Measurements from ENCODE around the gene LLGL2.

LLGL2 gene

DNA sequence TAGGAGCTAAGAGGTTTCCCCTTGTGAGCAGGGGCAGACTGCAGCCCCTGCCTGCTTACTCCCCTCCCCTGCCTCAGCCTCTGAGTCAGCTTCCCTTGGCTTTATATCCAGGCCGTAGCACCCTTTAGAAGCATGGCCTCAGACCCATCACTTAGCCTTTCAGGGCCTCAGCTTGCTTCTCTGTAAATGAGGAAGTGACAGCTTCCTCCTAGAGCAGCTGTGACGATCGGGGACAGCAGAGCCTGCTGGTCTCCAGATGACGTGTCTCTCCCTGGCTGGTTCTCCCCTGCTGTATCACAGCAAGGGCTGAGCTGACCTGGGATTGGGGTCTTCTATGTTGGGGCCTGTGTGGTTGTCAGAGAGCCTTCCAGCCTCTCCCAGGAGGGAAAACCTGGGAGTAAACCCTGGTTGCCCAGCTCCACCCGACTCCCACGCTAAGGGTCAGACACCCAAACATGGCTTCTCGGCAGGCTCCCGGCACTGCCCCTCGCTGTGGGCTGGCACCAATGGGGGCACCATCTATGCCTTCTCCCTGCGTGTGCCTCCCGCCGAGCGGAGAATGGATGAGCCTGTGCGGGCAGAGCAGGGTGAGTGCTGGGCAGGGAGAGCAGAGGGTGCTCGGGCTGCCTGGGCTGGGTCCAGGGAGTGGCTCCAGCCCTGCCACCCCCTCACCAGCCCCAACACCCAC, 45.8 kb downstream of the LLGL2 start:
- peak overlapping the region; percentile 63 for H3K4me3 ChIP-seq (ENCODE audit: low read depth, low read length)
- TF ChIP-seq, protein P1, sequence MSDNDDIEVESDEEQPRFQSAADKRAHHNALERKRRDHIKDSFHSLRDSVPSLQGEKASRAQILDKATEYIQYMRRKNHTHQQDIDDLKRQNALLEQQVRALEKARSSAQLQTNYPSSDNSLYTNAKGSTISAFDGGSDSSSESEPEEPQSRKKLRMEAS (IDR thresholded peaks at IDR 0.05; ENCODE audit: low read depth, low read length), result peak; percentile 92
- TF ChIP-seq POLR2A (IDR thresholded peaks at IDR 0.05; ENCODE audit: extremely low read depth, insufficient read length) (no peak), MYC (IDR thresholded peaks at IDR 0.05; ENCODE audit: low read depth, low read length) (peak; percentile 92)
- TF ChIP-seq, protein P2, sequence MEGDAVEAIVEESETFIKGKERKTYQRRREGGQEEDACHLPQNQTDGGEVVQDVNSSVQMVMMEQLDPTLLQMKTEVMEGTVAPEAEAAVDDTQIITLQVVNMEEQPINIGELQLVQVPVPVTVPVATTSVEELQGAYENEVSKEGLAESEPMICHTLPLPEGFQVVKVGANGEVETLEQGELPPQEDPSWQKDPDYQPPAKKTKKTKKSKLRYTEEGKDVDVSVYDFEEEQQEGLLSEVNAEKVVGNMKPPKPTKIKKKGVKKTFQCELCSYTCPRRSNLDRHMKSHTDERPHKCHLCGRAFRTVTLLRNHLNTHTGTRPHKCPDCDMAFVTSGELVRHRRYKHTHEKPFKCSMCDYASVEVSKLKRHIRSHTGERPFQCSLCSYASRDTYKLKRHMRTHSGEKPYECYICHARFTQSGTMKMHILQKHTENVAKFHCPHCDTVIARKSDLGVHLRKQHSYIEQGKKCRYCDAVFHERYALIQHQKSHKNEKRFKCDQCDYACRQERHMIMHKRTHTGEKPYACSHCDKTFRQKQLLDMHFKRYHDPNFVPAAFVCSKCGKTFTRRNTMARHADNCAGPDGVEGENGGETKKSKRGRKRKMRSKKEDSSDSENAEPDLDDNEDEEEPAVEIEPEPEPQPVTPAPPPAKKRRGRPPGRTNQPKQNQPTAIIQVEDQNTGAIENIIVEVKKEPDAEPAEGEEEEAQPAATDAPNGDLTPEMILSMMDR (IDR thresholded peaks at IDR 0.05; ENCODE audit: low read depth, low read length), result no peak
- DNase-seq (ENCODE audit: low read depth), result peak; percentile 97

DNA sequence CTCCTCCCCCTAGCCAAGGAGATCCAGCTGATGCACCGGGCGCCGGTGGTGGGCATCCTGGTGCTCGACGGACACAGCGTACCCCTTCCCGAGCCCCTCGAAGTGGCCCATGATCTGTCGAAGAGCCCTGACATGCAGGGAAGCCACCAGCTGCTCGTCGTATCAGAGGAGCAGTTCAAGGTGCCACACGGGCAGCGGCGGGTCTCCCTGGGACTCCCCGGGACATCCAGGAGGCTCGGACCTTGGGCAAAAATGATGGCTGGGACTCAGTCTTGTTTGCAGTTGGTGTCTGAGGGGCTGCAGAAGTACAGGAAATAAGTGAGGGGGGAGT, 46.4 kb downstream of the LLGL2 start:
- H3K4me3 ChIP-seq (ENCODE audit: low read depth, low read length), result peak overlapping the region; percentile 63
- TF ChIP-seq POLR2A (IDR thresholded peaks at IDR 0.05; ENCODE audit: extremely low read depth, insufficient read length) (no peak), MYC (IDR thresholded peaks at IDR 0.05; ENCODE audit: low read depth, low read length) (no peak)
- TF ChIP-seq, protein P2 (IDR thresholded peaks at IDR 0.05; ENCODE audit: low read depth, low read length), result no peak
- TF ChIP-seq, protein P1 (IDR thresholded peaks at IDR 0.05; ENCODE audit: low read depth, low read length), result no peak
- no peak for DNase-seq (ENCODE audit: low read depth)

DNA sequence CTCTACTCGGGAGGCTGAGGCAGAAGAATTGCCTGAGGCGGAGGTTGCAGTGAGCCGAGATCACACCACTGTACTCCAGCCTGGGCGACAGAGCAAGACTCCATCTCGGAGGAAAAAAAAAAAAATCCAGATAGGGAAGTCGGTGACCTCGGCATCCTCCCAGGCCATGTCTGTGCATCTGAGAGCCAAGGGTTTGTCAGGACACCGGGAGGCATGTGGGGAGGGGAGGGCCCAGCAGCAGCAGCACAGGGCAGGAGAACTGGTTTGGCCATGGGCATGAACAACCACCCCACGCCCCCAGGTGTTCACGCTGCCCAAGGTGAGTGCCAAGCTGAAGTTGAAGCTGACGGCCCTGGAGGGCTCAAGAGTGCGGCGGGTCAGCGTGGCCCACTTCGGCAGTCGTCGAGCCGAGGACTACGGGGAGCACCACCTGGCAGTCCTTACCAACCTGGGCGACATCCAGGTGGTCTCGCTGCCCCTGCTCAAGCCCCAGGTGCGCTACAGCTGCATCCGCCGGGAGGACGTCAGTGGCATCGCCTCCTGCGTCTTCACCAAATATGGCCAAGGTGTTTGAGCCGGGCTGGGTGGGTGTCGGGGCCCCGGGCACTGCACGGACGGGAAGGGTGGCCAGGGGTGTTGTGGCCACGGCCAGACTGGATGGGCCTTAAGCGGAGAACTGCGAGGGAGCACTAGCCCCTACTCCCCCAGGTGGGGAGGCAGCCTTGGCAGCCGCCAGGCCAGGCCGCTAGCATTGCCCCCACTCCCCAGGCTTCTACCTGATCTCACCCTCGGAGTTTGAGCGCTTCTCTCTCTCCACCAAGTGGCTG, 47.4 kb downstream of the LLGL2 start:
- H3K4me3 ChIP-seq (ENCODE audit: low read depth, low read length), result no peak overlapping the region
- no peak for DNase-seq (ENCODE audit: low read depth)
- TF ChIP-seq, protein P2 (IDR thresholded peaks at IDR 0.05; ENCODE audit: low read depth, low read length), result no peak
- TF ChIP-seq MYC (IDR thresholded peaks at IDR 0.05; ENCODE audit: low read depth, low read length) (no peak), POLR2A (IDR thresholded peaks at IDR 0.05; ENCODE audit: extremely low read depth, insufficient read length) (no peak)
- TF ChIP-seq, protein P1 (IDR thresholded peaks at IDR 0.05; ENCODE audit: low read depth, low read length), result no peak

DNA sequence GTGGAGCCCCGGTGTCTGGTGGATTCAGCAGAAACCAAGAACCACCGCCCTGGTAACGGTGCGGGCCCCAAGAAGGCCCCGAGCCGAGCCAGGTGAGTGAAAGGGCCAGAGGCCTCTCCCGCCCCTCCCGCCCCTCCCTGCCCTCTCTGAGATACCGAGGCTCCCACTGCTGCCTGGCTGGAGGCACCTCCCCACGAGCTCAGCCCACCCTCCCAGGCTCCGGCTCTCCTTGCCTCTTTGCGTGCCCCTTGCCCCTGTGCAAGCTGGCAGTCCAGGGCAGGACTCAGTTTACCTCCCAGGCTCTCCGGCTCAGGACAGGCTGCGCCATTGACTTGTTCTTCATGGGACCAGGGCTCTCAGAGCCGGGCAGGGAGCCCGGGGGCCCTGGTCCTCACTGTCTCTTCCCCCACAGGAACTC, 48.1 kb downstream of the LLGL2 start:
- DNase-seq (ENCODE audit: low read depth), result no peak
- no peak overlapping the region for H3K4me3 ChIP-seq (ENCODE audit: low read depth, low read length)
- TF ChIP-seq MYC (IDR thresholded peaks at IDR 0.05; ENCODE audit: low read depth, low read length), result no peak
- TF ChIP-seq, protein P1 (IDR thresholded peaks at IDR 0.05; ENCODE audit: low read depth, low read length), result no peak
- TF ChIP-seq, protein P2 (IDR thresholded peaks at IDR 0.05; ENCODE audit: low read depth, low read length), result no peak
- TF ChIP-seq POLR2A (IDR thresholded peaks at IDR 0.05; ENCODE audit: extremely low read depth, insufficient read length), result no peak

DNA sequence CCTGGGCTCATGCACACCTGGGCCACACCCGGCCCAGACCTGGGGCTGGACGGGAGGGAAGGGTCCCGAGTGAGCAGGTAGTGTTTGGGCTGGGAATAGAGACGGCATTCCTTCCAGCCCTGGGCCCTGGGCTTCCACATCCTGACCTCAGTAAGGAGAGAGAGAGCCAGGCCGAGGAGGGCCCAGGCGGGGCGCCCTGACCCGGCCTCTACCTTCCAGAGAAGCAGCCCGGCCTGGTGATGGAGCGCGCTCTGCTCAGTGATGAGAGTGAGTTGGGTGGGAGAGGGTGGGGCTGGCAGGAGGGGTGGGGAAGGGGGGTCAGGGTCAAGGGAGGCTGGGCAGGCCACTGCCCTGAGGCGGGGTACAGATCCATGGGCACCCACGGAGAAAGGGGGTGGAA, 48.5 kb downstream of the LLGL2 start:
- no peak overlapping the region for H3K4me3 ChIP-seq (ENCODE audit: low read depth, low read length)
- no peak for DNase-seq (ENCODE audit: low read depth)
- TF ChIP-seq, protein P1 (IDR thresholded peaks at IDR 0.05; ENCODE audit: low read depth, low read length), result no peak
- TF ChIP-seq POLR2A (IDR thresholded peaks at IDR 0.05; ENCODE audit: extremely low read depth, insufficient read length) (no peak), MYC (IDR thresholded peaks at IDR 0.05; ENCODE audit: low read depth, low read length) (no peak)
- TF ChIP-seq, protein P2 (IDR thresholded peaks at IDR 0.05; ENCODE audit: low read depth, low read length), result no peak

Measured in NB4 (cell line).